GM06990 (cell line): ENCODE results near the gene SLC44A1.

Experiments
- DNase-seq: peaks from one replicate; pipeline ENCODE4 v3.0.0-alpha.2; 2011; ENCODE audit not compliant: insufficient read length; ENCODE audit errors: extremely low read depth
- H3K27me3 ChIP-seq: replicated peaks from 2 replicates; pipeline ENCODE4 v1.6.0; 2011; ENCODE audit warnings: low read length; ENCODE audit not compliant: control insufficient read depth, insufficient read depth
- H3K36me3 ChIP-seq: 2 replicates; pipeline ENCODE4 v1.5.1; 2011; ENCODE audit warnings: low read length; ENCODE audit not compliant: control insufficient read depth, insufficient read depth
- H3K4me3 ChIP-seq: replicated peaks from 2 replicates; pipeline ENCODE4 v1.5.1; 2011; ENCODE audit warnings: low read depth, mild to moderate bottlenecking, control low read depth, low read length
- CTCF ChIP-seq: IDR thresholded peaks from 2 replicates; pipeline ENCODE4 v1.5.1; 2011; ENCODE audit warnings: low read length, control low read depth, mild to moderate bottlenecking, inconsistent platforms; ENCODE audit not compliant: insufficient read depth, poor library complexity, severe bottlenecking

SLC44A1 gene

GRCh38 chr9:105399117-105399516 lies 154.7 kb downstream of the SLC44A1 start:
- Histone ChIP-seq H3K36me3 (no peaks in the 10 kb centered on the region), H3K4me3 (no peak overlapping the region), H3K27me3 (no peaks in the 10 kb centered on the region)
- DNase-seq, result no peak
- TF ChIP-seq CTCF, result no peak

- DNase-seq, result no peak
- TF ChIP-seq CTCF, result no peak
- Histone ChIP-seq H3K36me3 (no peaks in the 10 kb centered on the region), H3K4me3 (no peak overlapping the region), H3K27me3 (no peaks in the 10 kb centered on the region)
These were observed 157.2 kb downstream of the SLC44A1 start for GRCh38 chr9:105401651-105402050.

GRCh38 chr9:105403552-105404248 lies 159.2 kb downstream of the SLC44A1 start:
- no peak for DNase-seq
- Histone ChIP-seq H3K27me3 (no peaks in the 10 kb centered on the region), H3K36me3 (no peaks in the 10 kb centered on the region), H3K4me3 (no peak overlapping the region)
- no peak for TF ChIP-seq CTCF

GRCh38 chr9:105405514-105406131 lies 161.2 kb downstream of the SLC44A1 start:
- Histone ChIP-seq H3K36me3 (no peaks in the 10 kb centered on the region), H3K4me3 (no peak overlapping the region), H3K27me3 (no peaks in the 10 kb centered on the region)
- no peak for TF ChIP-seq CTCF
- peak; percentile 29 for DNase-seq

- DNase-seq, result no peak
- Histone ChIP-seq H3K36me3 (no peaks in the 10 kb centered on the region), H3K27me3 (no peaks in the 10 kb centered on the region), H3K4me3 (no peak overlapping the region)
- no peak for TF ChIP-seq CTCF
These were observed 161.9 kb downstream of the SLC44A1 start for GRCh38 chr9:105406369-105406768.
